Right atrium auricular region (tissue), 2 donors: Measurements from ENCODE around the gene MTMR12. TPM values are rescaled to one million over a fixed set of nuclear protein-coding genes. Genes with fewer than 3 reads are reported as not detected.
A peak's percentile ranks its signal among the peaks of the same experiment; 100 is the strongest.

ENCODE experiments used
- DNase-seq: peaks from one replicate; pipeline ENCODE4 v3.0.0-alpha.2; 2019; ENCODE audit warnings: low spot score
- H3K27ac ChIP-seq, 2 donors: fragments of 200-600 bp; sonication (generic); 1 replicate in 1 of 2; 2 replicates in 1 of 2; pipeline ENCODE4 v1.5.1; 2016 to 2019
- H3K27me3 ChIP-seq, 2 donors: fragments of 200-600 bp; sonication (generic); one replicate each; pipeline versions ENCODE4 v1.5.1 to v1.6.0; 2017 to 2019
- H3K36me3 ChIP-seq: fragments of 200-600 bp; sonication (generic); one replicate; pipeline ENCODE4 v1.5.1; 2016
- H3K4me1 ChIP-seq, 2 donors: fragments of 200-600 bp; sonication (generic); one replicate each; pipeline versions ENCODE4 v1.5.1 to v1.6.0; 2017 to 2019
- H3K4me3 ChIP-seq, 2 donors: fragments of 200-600 bp; sonication (generic); 1 replicate in 1 of 2; 2 replicates in 1 of 2; pipeline ENCODE4 v1.5.1; 2017 to 2019; ENCODE audit warnings: mild to moderate bottlenecking in 1 of 2, moderate library complexity in 1 of 2
- H3K9me3 ChIP-seq, 2 donors: fragments of 200-600 bp; sonication (generic); one replicate each; pipeline ENCODE4 v1.5.1; 2019
- total RNA-seq, 2 donors: library from RNA; depleted of rRNA; stranded (reverse); fragments of >200 nt; gene quantifications; one replicate each; pipeline ENCODE4 v1.1.0, GENCODE V29; 2016
- TF ChIP-seq, protein P1 (sequence below), 2 donors: fragments of 200-600 bp; sonication (generic); IDR thresholded peaks; one replicate each; pipeline ENCODE4 v1.5.1; 2019; ENCODE audit warnings: antibody characterized with exemption in 2 of 2

The MTMR12 gene
- total RNA-seq, 2 donors from 2014 or later = 12.6 to 25.5 TPM

DNA sequence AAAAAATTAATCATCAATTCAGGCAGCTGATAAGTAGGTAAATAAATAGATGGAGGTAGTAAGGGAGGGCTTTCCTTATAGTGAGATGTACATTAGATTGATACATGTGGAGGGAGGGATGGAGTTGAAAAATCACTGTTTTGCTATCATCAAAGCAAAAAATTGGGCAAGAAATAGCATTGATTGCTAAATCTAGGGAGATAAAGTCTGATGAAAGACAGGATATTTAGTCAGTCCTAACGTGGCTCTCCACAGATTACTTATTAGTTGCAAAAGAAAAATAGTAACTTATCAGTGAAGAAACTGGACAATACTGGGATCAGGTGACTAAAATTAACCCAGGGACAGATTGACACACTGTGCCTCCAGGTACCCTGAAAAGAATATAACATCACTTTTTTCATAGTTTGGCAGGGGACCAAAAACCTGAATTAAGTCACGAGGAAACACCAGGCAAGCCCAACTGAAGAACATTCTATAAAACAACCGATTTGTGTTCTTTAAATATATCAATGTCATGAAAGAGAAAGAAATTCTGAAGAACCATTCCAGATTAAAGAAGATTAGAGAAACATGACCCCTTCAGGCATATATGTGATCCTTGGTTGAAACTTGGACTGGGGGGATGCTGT lies 111.5 kb downstream of the MTMR12 start:
- Histone ChIP-seq H3K4me3 (no peak overlapping the region), H3K27ac (no peak overlapping the region), H3K36me3 (no peaks in the 10 kb centered on the region), H3K27me3 (no peaks in the 10 kb centered on the region), H3K9me3 (no peaks in the 10 kb centered on the region), H3K4me1 (peaks cover 0 to 27% of the 10 kb centered on the region in 2 donors)
- TF ChIP-seq, protein P1, sequence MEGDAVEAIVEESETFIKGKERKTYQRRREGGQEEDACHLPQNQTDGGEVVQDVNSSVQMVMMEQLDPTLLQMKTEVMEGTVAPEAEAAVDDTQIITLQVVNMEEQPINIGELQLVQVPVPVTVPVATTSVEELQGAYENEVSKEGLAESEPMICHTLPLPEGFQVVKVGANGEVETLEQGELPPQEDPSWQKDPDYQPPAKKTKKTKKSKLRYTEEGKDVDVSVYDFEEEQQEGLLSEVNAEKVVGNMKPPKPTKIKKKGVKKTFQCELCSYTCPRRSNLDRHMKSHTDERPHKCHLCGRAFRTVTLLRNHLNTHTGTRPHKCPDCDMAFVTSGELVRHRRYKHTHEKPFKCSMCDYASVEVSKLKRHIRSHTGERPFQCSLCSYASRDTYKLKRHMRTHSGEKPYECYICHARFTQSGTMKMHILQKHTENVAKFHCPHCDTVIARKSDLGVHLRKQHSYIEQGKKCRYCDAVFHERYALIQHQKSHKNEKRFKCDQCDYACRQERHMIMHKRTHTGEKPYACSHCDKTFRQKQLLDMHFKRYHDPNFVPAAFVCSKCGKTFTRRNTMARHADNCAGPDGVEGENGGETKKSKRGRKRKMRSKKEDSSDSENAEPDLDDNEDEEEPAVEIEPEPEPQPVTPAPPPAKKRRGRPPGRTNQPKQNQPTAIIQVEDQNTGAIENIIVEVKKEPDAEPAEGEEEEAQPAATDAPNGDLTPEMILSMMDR (IDR thresholded peaks at IDR 0.05) = no peak
- DNase-seq = no peak

DNA sequence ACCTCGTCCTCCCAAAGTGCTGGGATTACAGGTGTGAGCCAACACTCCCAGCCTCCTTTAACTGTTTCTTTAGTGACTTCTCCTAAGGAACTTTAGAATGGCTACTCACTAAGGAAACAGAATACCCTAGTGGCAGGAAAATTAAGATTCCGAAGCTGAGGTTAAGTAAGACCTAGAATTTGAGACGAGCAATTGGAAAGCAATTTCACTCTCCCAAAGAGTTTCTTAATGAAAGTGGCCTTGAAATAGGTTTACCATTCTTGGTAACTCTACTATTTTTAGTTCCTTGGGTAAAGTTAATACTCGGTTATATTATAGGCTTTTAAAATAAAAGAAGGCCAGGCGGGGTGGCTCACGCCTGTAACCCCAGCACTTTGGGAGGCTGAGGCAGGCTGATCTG lies 115.7 kb downstream of the MTMR12 start:
- H3K36me3 ChIP-seq = no peaks in the 10 kb centered on the region
- H3K4me3 ChIP-seq = no peak overlapping the region
- TF ChIP-seq, protein P1 (IDR thresholded peaks at IDR 0.05) = no peak
- peaks cover 0 to 27% of the 10 kb centered on the region in 2 donors for H3K4me1 ChIP-seq
- H3K27ac ChIP-seq = no peak overlapping the region
- no peak for DNase-seq
- no peaks in the 10 kb centered on the region for H3K27me3 ChIP-seq
- no peaks in the 10 kb centered on the region for H3K9me3 ChIP-seq

DNA sequence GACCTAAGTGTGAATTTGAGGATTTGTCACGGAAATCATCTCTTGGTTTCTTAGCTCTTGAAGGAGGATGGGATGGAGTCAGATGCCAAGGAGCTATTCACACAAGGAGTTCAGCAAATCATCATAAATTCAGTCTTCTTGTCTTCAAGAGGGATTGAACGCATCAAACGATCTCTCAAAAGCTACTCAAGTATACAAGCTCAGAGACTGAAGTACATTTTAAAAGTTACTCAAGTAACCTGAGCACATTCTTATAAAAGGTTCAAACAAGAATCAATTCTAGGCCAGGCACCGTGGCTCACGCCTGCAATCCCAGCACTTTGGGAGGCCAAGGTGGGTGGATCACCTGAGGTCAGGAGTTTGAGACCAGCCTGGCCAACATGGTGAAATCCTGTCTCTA lies 117.5 kb downstream of the MTMR12 start:
- no peak for DNase-seq
- Histone ChIP-seq H3K4me3 (no peak overlapping the region), H3K36me3 (no peaks in the 10 kb centered on the region)

DNA sequence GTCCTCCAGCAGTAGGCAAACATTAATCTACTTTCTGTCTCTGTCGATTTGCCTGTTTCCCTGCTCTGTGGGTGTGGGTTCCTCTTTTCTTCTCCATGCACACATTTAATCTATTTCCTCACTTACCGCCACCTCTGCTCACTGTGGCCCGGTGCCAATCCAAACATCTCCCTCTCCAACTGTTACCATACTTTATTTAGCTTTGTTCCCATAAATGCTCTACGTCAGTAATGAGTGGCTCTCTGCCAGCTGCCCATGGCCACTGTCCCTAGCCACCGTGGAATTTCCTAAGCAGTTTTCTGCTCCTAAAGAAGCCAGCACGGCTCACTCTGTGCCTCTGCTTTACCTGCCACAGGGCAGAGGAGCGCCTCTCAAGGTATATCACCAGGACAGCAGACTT lies 119.1 kb downstream of the MTMR12 start:
- Histone ChIP-seq H3K27me3 (no peaks in the 10 kb centered on the region), H3K4me3 (peak overlapping the region; percentile 10 to 27)
- TF ChIP-seq, protein P1 (IDR thresholded peaks at IDR 0.05) = no peak

More for the DNA sequence above, 117.5 kb downstream of the MTMR12 start:
- H3K9me3 ChIP-seq = no peaks in the 10 kb centered on the region
- H3K27me3 ChIP-seq = no peaks in the 10 kb centered on the region
- TF ChIP-seq, protein P1 (IDR thresholded peaks at IDR 0.05) = no peak
- no peak overlapping the region for H3K27ac ChIP-seq
- peaks cover 0 to 13% of the 10 kb centered on the region in 2 donors for H3K4me1 ChIP-seq

DNA sequence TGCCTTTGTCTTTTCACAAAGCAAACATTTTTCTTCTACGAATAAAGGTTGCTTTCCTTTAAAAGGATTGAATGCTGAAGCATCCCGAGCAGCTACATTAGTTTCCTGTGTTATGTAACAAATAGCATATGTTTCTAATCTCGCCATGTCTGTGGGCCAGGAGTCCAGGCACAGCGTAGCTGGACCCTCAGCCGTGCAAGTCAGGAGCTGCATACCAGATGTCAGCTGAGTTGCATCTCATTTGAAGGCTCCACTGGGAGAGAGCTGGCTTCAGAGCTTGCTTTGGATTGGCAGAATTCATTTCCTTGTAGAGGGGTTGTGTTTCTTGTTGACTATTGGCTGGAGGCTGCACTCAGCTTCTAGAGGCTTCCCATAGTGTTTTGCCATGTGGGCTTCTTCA lies 122.6 kb downstream of the MTMR12 start:
- Histone ChIP-seq H3K27me3 (no peaks in the 10 kb centered on the region), H3K4me1 (peaks cover 0 to 13% of the 10 kb centered on the region in 2 donors), H3K9me3 (peaks cover 6 to 9% of the 10 kb centered on the region in 2 donors), H3K27ac (no peak overlapping the region), H3K4me3 (no peak overlapping the region), H3K36me3 (no peaks in the 10 kb centered on the region)
- DNase-seq = no peak
- TF ChIP-seq, protein P1 (IDR thresholded peaks at IDR 0.05) = no peak

More for the DNA sequence above, 119.1 kb downstream of the MTMR12 start:
- peak; percentile 91 for DNase-seq
- Histone ChIP-seq H3K9me3 (no peaks in the 10 kb centered on the region), H3K36me3 (no peaks in the 10 kb centered on the region), H3K4me1 (peaks cover 0 to 13% of the 10 kb centered on the region in 2 donors), H3K27ac (peak overlapping the region; percentile 18 to 52)

DNA sequence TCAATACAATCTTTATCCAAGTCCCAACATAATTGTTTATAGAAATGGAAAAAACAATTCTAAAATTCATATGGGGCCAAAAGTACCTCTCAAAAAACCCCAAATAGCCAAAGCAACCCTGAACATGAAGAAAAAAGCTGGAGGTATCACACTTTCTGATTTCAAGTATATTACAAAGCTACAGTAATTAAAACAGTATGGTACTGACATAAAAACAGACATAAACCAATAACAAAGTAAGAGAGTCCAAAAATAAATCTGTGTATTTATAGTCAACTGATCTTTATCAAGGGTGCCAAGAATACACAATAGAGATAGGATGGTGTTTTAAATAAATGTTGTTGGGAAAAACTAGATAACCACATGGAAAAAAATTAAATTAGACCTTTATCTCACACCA lies 125.1 kb downstream of the MTMR12 start:
- Histone ChIP-seq H3K27me3 (no peaks in the 10 kb centered on the region), H3K4me3 (no peak overlapping the region), H3K27ac (no peak overlapping the region), H3K4me1 (no peaks in the 10 kb centered on the region), H3K36me3 (no peaks in the 10 kb centered on the region), H3K9me3 (peaks cover 6 to 9% of the 10 kb centered on the region in 2 donors)
- TF ChIP-seq, protein P1 (IDR thresholded peaks at IDR 0.05) = no peak
- DNase-seq = no peak
